ENCODE results near the gene PGK2. TPM values are rescaled to one million over a fixed set of nuclear protein-coding genes. Genes with fewer than 3 reads are reported as not detected.
"Not testable (repeated sequence)": the region's sequence is repeated elsewhere in the genome, so short reads cannot be mapped to it uniquely, and the experiment has no call there.

The PGK2 gene
- total RNA-seq, 6 experiments from 2014 or later: not detected

- intact Hi-C loops (cut with DNase I): no loop called here
- Histone ChIP-seq H3K27ac (no peak overlapping the region), H3K27me3 (no peaks in the 10 kb centered on the region), H3K4me1 (no peaks in the 10 kb centered on the region), H3K9me3 (no peaks in the 10 kb centered on the region), H3K4me3 (no peak overlapping the region), H3K36me3 (no peaks in the 10 kb centered on the region)
- DNase-seq (no peak), ATAC-seq (no peak)
- WGBS (ENCODE audit: insufficient coverage, low coverage, low lambda C conversion rate, missing lambda C conversion rate): 90% methylated on average over 1 of the region's 1 CpG
- no peak for TF ChIP-seq POLR2A (IDR thresholded peaks at IDR 0.05)
- TF ChIP-seq CTCF (IDR thresholded peaks at IDR 0.05): no peak
Measured at GRCh38 chr6:49799090-49799489, 12.0 kb upstream of the PGK2 start.

- ATAC-seq, H3K4me3 ChIP-seq: not testable (repeated sequence)
- 76% methylated on average over 12 of the region's 21 CpGs for WGBS (ENCODE audit: insufficient coverage, low coverage, low lambda C conversion rate, missing lambda C conversion rate)
Measured at GRCh38 chr6:49796842-49797455, 9.9 kb upstream of the PGK2 start.

GRCh38 chr6:49790341-49790740 is 3.3 kb upstream of the PGK2 start:
- TF ChIP-seq CTCF (IDR thresholded peaks at IDR 0.05) (no peak), POLR2A (IDR thresholded peaks at IDR 0.05) (no peak)
- no peak for DNase-seq
- WGBS (ENCODE audit: insufficient coverage, low coverage, low lambda C conversion rate, missing lambda C conversion rate): 58% methylated on average over 2 of the region's 2 CpGs
- Histone ChIP-seq H3K36me3 (no peaks in the 10 kb centered on the region), H3K4me1 (no peaks in the 10 kb centered on the region), H3K4me3 (no peak overlapping the region), H3K27ac (no peak overlapping the region), H3K9me3 (no peaks in the 10 kb centered on the region), H3K27me3 (no peaks in the 10 kb centered on the region)
- intact Hi-C loops (cut with DNase I): no loop called here
- no peak for ATAC-seq

More at GRCh38 chr6:49796842-49797455, 9.9 kb upstream of the PGK2 start:
- H3K27ac ChIP-seq; intact Hi-C loops (cut with DNase I); H3K4me1 ChIP-seq; H3K36me3 ChIP-seq; H3K9me3 ChIP-seq; H3K27me3 ChIP-seq; DNase-seq: not testable (repeated sequence)

- Histone ChIP-seq H3K4me3 (no peak overlapping the region), H3K27me3 (no peaks in the 10 kb centered on the region), H3K4me1 (peaks cover 0 to 8% (median 0%) of the 10 kb centered on the region in 4 donors), H3K9me3 (no peaks in the 10 kb centered on the region), H3K27ac (no peak overlapping the region), H3K36me3 (no peaks in the 10 kb centered on the region)
- no peak for TF ChIP-seq POLR2A (IDR thresholded peaks at IDR 0.05)
- TF ChIP-seq CTCF (IDR thresholded peaks at IDR 0.05): no peak
- DNase-seq: no peak
- ATAC-seq: peak; percentile 55 to 72 (median 68)
- intact Hi-C loops (cut with DNase I): no loop called here
Measured at GRCh38 chr6:49784272-49784671, 2.8 kb downstream of the PGK2 start.

- TF ChIP-seq CTCF (IDR thresholded peaks at IDR 0.05): no peak
- TF ChIP-seq POLR2A (IDR thresholded peaks at IDR 0.05): no peak
- intact Hi-C loops (cut with DNase I): no loop called here
- Histone ChIP-seq H3K4me3 (no peak overlapping the region), H3K36me3 (no peaks in the 10 kb centered on the region), H3K4me1 (peaks cover 0 to 8% (median 0%) of the 10 kb centered on the region in 4 donors), H3K27ac (no peak overlapping the region), H3K27me3 (no peaks in the 10 kb centered on the region), H3K9me3 (no peaks in the 10 kb centered on the region)
- ATAC-seq (no peak), DNase-seq (no peak)
- WGBS (ENCODE audit: insufficient coverage, low coverage, low lambda C conversion rate, missing lambda C conversion rate): 89% methylated on average over 7 of the region's 7 CpGs
Measured at GRCh38 chr6:49782725-49783124, 4.4 kb downstream of the PGK2 start.

Measured in right lobe of liver (tissue), 6 donors.